ENCODE measurements around the gene DTNA.

GRCh38 chr18:34771958-34772357 is 61.9 kb downstream of the DTNA start:
- TF ChIP-seq CTCF (IDR thresholded peaks at IDR 0.05; ENCODE audit: low read depth, low read length, poor library complexity, severe bottlenecking) = no peak
- no peak for TF ChIP-seq EZH2phosphoT487 (IDR thresholded peaks at IDR 0.05; ENCODE audit: borderline replicate concordance, low read length)

All from DOHH2 (cell line).